Body of pancreas (tissue), 4 donors: ENCODE measurements around the gene SYF2. TPM values are rescaled to one million over a fixed set of nuclear protein-coding genes. Genes with fewer than 3 reads are reported as not detected.

ENCODE experiments used
- ATAC-seq: fragments of 150-250 bp; one replicate; pipeline ENCODE4 v1.9.1; 2016
- DNase-seq, 4 donors: peaks; one replicate each; pipeline ENCODE4 v3.0.0-alpha.2; 2019
- H3K27ac ChIP-seq, 4 donors: fragments of 200-600 bp; sonication (generic); 1 replicate in 3 of 4; 2 replicates in 1 of 4; pipeline versions ENCODE4 v1.5.1 to v1.6.1; 2016 to 2019; ENCODE audit warnings: mild to moderate bottlenecking in 1 of 4, mixed read lengths in 1 of 4, moderate library complexity in 1 of 4
- H3K27me3 ChIP-seq, 2 donors: fragments of 200-600 bp; sonication (generic); one replicate each; pipeline ENCODE4 v1.6.0; 2016; ENCODE audit warnings: mild to moderate bottlenecking in 1 of 2
- H3K36me3 ChIP-seq, 2 donors: fragments of 200-600 bp; sonication (generic); replicated peaks in 1 of 2; 2 replicates each; pipeline ENCODE4 v1.5.1; 2016; ENCODE audit warnings: low read depth in 2 of 2; ENCODE audit not compliant: insufficient read depth in 1 of 2
- H3K4me1 ChIP-seq: fragments of 200-600 bp; sonication (generic); one replicate; pipeline ENCODE4 v1.6.0; 2016
- H3K4me3 ChIP-seq, 2 donors: fragments of 200-600 bp; sonication (generic); 1 replicate in 1 of 2; 2 replicates in 1 of 2; pipeline ENCODE4 v1.5.1; 2016 to 2019
- H3K9me3 ChIP-seq, 3 donors: fragments of 200-600 bp; sonication (generic); 1 replicate in 2 of 3; 2 replicates in 1 of 3; pipeline ENCODE4 v1.5.1; 2016
- POLR2A ChIP-seq, 3 donors: fragments of 450-650 bp; IDR thresholded peaks; one replicate each; pipeline ENCODE4 v1.6.1; 2016; ENCODE audit warnings: antibody characterized with exemption in 3 of 3, mild to moderate bottlenecking in 2 of 3
- WGBS, 2 donors: methylation state at CpG; one replicate each; pipeline ENCODE4 v1.1.5; 2017; 5-methylcytosine and 5-hydroxymethylcytosine counted together
- intact Hi-C: fragments of 100-400 bp; cut with DNase I; formaldehyde crosslinking; loops from one replicate; pipeline ENCODE4 v1.15.1; 2023
- total RNA-seq, 2 donors: library from RNA; depleted of rRNA; stranded (reverse); fragments of >200 nt; gene quantifications; one replicate each; pipeline ENCODE4 v1.1.0, GENCODE V29; 2016
- TF ChIP-seq, protein P1 (sequence below), 7 experiments: fragments of 450-650 bp in 4 of 7; fragments of 200-600 bp in 3 of 7; sonication (generic) in 3 of 7; IDR thresholded peaks; one replicate each; pipeline ENCODE4 v1.5.1; 2016 to 2019; ENCODE audit warnings: antibody characterized with exemption in 7 of 7

Gene SYF2
- total RNA-seq, 2 donors from 2014 or later, result 25.7 to 48.5 TPM

DNA sequence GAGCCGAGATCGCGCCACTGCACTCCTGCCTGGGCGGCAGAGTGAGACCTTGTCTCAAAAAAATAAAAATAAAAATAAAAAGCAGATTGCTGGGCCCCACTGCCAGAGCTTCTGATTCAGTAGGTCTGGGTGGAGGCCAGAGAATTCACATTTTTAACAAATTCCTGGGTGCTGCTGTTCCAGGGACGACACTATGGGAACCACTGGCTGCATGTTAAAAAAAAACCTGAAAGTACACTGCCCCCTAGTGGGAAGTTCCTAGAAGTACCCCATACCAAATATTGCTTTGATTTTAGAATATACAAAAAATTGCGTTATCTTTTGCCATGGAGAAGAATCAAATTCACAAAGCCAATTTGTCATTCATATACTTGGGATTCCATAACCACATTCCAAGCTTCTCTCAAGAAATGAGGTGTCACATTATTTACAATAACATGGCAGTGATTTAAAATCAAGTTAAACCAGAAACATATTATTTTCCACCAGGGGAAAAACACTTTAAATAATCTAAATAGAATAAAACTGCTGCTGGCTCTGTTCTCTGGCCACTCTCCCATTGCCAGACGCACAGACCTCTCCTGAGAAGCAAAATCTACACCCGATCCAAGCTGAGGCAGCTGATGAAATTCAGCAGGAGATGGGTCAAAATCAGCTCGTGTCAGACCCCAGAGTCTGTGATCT is 27.4 kb downstream of the SYF2 start:
- intact Hi-C loops, result loop anchor here (5.0 to 10.0 kb wide), 2 partner anchors 270 to 358 kb away; partner anchors contain the start of gene RUNX3
- TF ChIP-seq, protein P1, sequence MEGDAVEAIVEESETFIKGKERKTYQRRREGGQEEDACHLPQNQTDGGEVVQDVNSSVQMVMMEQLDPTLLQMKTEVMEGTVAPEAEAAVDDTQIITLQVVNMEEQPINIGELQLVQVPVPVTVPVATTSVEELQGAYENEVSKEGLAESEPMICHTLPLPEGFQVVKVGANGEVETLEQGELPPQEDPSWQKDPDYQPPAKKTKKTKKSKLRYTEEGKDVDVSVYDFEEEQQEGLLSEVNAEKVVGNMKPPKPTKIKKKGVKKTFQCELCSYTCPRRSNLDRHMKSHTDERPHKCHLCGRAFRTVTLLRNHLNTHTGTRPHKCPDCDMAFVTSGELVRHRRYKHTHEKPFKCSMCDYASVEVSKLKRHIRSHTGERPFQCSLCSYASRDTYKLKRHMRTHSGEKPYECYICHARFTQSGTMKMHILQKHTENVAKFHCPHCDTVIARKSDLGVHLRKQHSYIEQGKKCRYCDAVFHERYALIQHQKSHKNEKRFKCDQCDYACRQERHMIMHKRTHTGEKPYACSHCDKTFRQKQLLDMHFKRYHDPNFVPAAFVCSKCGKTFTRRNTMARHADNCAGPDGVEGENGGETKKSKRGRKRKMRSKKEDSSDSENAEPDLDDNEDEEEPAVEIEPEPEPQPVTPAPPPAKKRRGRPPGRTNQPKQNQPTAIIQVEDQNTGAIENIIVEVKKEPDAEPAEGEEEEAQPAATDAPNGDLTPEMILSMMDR (IDR thresholded peaks at IDR 0.05), result peak; percentile 61 to 78 (median 68)
- TF ChIP-seq POLR2A (IDR thresholded peaks at IDR 0.05), result no peak
- Histone ChIP-seq H3K27ac (no peak overlapping the region), H3K36me3 (no peaks in the 10 kb centered on the region), H3K4me3 (no peak overlapping the region), H3K9me3 (no peaks in the 10 kb centered on the region), H3K4me1 (no peaks in the 10 kb centered on the region), H3K27me3 (no peaks in the 10 kb centered on the region)
- DNase-seq (peak in 1 of 4 donors; percentile 18), ATAC-seq (no peak)
- WGBS, 2 donors, result 44 to 45% methylated on average over 9 of the region's 9 CpGs

GRCh38 chr1:25201006-25201405 is 31.3 kb downstream of the SYF2 start:
- no peak for DNase-seq
- no peak overlapping the region for H3K27ac ChIP-seq
- WGBS, 2 donors, result 63 to 70% methylated on average over 7 of the region's 7 CpGs
- H3K4me1 ChIP-seq, result no peaks in the 10 kb centered on the region
- intact Hi-C loops, result loop anchor here (5.0 to 10.0 kb wide), 2 partner anchors 266 to 354 kb away; partner anchors contain the start of gene RUNX3
- H3K27me3 ChIP-seq, result no peaks in the 10 kb centered on the region
- TF ChIP-seq POLR2A (IDR thresholded peaks at IDR 0.05), result no peak
- TF ChIP-seq, protein P1 (IDR thresholded peaks at IDR 0.05), result no peak
- H3K36me3 ChIP-seq, result no peaks in the 10 kb centered on the region
- H3K4me3 ChIP-seq, result no peak overlapping the region
- ATAC-seq, result no peak
- no peaks in the 10 kb centered on the region for H3K9me3 ChIP-seq

DNA sequence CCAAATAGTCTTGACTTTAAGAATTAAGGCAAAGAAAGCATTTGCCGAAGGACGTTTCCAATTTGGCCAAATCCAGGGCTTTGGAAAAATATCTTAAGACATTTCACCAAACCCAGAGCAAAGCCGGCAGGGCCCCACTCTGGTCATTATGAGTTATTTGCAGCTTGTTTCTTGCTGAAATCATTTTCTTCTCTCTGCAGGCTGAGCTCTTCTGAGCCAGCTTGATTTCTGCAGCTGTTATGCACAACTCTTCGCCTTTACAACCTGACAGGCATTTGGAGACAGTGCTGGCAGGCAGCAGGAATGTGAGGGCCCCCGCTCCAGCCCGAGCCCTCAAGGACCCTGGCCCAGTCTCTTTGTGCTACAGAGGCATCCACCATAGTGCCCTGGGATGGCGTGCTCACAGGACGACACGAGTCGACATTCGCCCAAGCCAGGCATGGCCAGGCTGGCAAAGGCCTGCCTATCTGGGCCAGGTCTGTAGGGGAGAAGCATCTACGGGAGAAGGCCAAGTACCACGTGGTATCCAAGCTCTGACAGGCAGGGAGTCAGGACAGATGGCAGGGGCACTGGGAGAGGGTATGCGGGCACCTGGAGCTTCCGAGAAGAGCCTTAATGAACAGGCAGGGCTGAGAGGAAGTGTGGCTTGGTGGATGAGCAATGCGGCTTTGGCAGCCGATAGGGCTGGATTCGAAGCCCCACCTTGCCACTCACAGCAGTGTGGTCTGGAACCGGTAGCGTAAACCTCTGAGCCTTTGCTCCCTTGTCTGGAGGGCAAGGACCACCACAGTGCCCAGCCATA is 32.3 kb downstream of the SYF2 start:
- Histone ChIP-seq H3K27ac (no peak overlapping the region), H3K4me1 (no peaks in the 10 kb centered on the region), H3K27me3 (no peaks in the 10 kb centered on the region), H3K4me3 (no peak overlapping the region), H3K9me3 (no peaks in the 10 kb centered on the region), H3K36me3 (no peaks in the 10 kb centered on the region)
- 76 to 87% methylated on average over 18 to 19 of the region's 20 CpGs for WGBS, 2 donors
- no peak for DNase-seq
- ATAC-seq, result no peak
- intact Hi-C loops, result loop anchor here (5.0 to 10.0 kb wide), 2 partner anchors 265 to 353 kb away; partner anchors contain the start of gene RUNX3
- TF ChIP-seq, protein P1 (IDR thresholded peaks at IDR 0.05), result no peak

GRCh38 chr1:25198663-25199252 is 33.5 kb downstream of the SYF2 start:
- H3K9me3 ChIP-seq, result no peaks in the 10 kb centered on the region
- ATAC-seq (peak; percentile 61), DNase-seq (peak; percentile 22 to 61 (median 40))
- no peaks in the 10 kb centered on the region for H3K27me3 ChIP-seq
- H3K4me1 ChIP-seq, result no peaks in the 10 kb centered on the region
- no peak overlapping the region for H3K4me3 ChIP-seq
- no peak for TF ChIP-seq POLR2A (IDR thresholded peaks at IDR 0.05)
- TF ChIP-seq, protein P1 (IDR thresholded peaks at IDR 0.05), result no peak
- H3K36me3 ChIP-seq, result no peaks in the 10 kb centered on the region
- peak overlapping the region in 3 of 4 donors; percentile 51 to 66 (median 64) for H3K27ac ChIP-seq
- intact Hi-C loops, result no loop called here
- 47 to 51% methylated on average over 20 of the region's 20 CpGs for WGBS, 2 donors
